ENCODE measurements around the gene MAST4. TPM values are rescaled to one million over a fixed set of nuclear protein-coding genes. Genes with fewer than 3 reads are reported as not detected.

MAST4 gene
- total and polyA plus RNA-seq, 2 of the 4 experiments (the other 2 are of a cell fraction): 4.8 to 6.8 TPM

GRCh38 chr5:67194166-67194565 is 598.0 kb downstream of the MAST4 start:
- Histone ChIP-seq H3K4me3 (ENCODE audit: insufficient read depth, low read depth, low read length) (no peak overlapping the region), H4K8ac (ENCODE audit: low read depth in 2 of 2, low read length in 2 of 2) (no peak overlapping the region), H3K4me1 (ENCODE audit: control insufficient read depth, insufficient read depth, low read length) (no peaks in the 10 kb centered on the region), H4K91ac (ENCODE audit: insufficient read depth, low read depth, low read length) (no peak overlapping the region), H3K9me1 (ENCODE audit: insufficient read depth, low read length) (no peaks in the 10 kb centered on the region; the same call in 1 of the 2 replicates), H2BK5ac (ENCODE audit: low read depth, low read length, poor library complexity, severe bottlenecking) (no peak overlapping the region), H3K9me3 (ENCODE audit: control insufficient read depth, insufficient read depth, low read length) (0 out of 2 replicates have a peak, but pooled peaks cover 2% of the 10 kb centered on the region), H2AK5ac (ENCODE audit: low read depth, low read length) (no peak overlapping the region), H2BK120ac (ENCODE audit: low read depth, low read length) (no peak overlapping the region), H3K36me3 (ENCODE audit: control insufficient read depth, insufficient read depth, low read length) (no peaks in the 10 kb centered on the region), H3K27ac (ENCODE audit: insufficient read depth, low read length) (no peak overlapping the region), H3K14ac (replicated peaks; ENCODE audit: low read depth, low read length) (no peak overlapping the region), H3K9ac (ENCODE audit: low read depth, low read length) (no peak overlapping the region), H3K56ac (ENCODE audit: extremely low read depth, insufficient read depth, low read length) (no peak overlapping the region), H4K20me1 (ENCODE audit: insufficient read depth, low read length) (no peaks in the 10 kb centered on the region), H3K4ac (ENCODE audit: low read depth, low read length) (no peak overlapping the region), H2BK20ac (ENCODE audit: low read depth, low read length) (no peak overlapping the region), H2BK15ac (ENCODE audit: low read depth, low read length) (no peak overlapping the region), H3K4me2 (ENCODE audit: low read depth, low read length) (no peak overlapping the region), H3K79me1 (ENCODE audit: low read depth in 1 of 2, low read length in 2 of 2) (no peaks in the 10 kb centered on the region), H4K5ac (ENCODE audit: low read depth, low read length) (no peak overlapping the region), H3K18ac (ENCODE audit: low read depth, low read length) (no peak overlapping the region), H3K23ac (ENCODE audit: low read depth, low read length) (no peak overlapping the region), H2AFZ (replicated peaks; ENCODE audit: low read length, poor library complexity) (no peak overlapping the region), H3K27me3 (ENCODE audit: control insufficient read depth, insufficient read depth, low read length) (0 out of 2 replicates have a peak, but pooled peaks cover 2% of the 10 kb centered on the region), H2AK9ac (replicated peaks; ENCODE audit: low read depth, low read length, poor library complexity) (no peak overlapping the region)
- dilution Hi-C loops (cut with HindIII; ENCODE audit: low sequenced_read_pairs, unreplicated experiment): no loop called here
- POLR2A ChIA-PET (ENCODE audit: unreplicated experiment): no interaction called here
- no TSS peak for BruUV-seq (replicated peaks)
- TF ChIP-seq CEBPB (IDR thresholded peaks at IDR 0.05; ENCODE audit: low read depth, low read length) (no peak), RAD21 (IDR thresholded peaks at IDR 0.05; ENCODE audit: low read length) (no peak), RCOR1 (IDR thresholded peaks at IDR 0.05; ENCODE audit: insufficient replicate concordance, low read length) (no peak), FOS (IDR thresholded peaks at IDR 0.05; ENCODE audit: low read depth, low read length) (no peak), USF2 (IDR thresholded peaks at IDR 0.05; ENCODE audit: low read depth, low read length) (no peak), MAFK (IDR thresholded peaks at IDR 0.05; ENCODE audit: low read depth, low read length) (no peak), SMC3 (IDR thresholded peaks at IDR 0.05; ENCODE audit: low read depth, low read length) (no peak), ELK1 (IDR thresholded peaks at IDR 0.05; ENCODE audit: borderline replicate concordance, low read depth, low read length) (no peak), CTCF (conservative IDR thresholded peaks at IDR 0.05; ENCODE audit: low read depth, low read length) (no peak), NFE2L2 (IDR thresholded peaks at IDR 0.05; ENCODE audit: low read depth, low read length) (no peak), BHLHE40 (IDR thresholded peaks at IDR 0.05; ENCODE audit: low read depth, low read length) (no peak), MAZ (IDR thresholded peaks at IDR 0.05; ENCODE audit: borderline replicate concordance, low read depth, low read length) (no peak), POLR2A (IDR thresholded peaks at IDR 0.05; ENCODE audit: low read depth, low read length) (no peak), CHD1 (IDR thresholded peaks at IDR 0.05; ENCODE audit: low read depth, low read length) (no peak), RFX5 (IDR thresholded peaks at IDR 0.05; ENCODE audit: low read depth, low read length) (no peak), MXI1 (IDR thresholded peaks at IDR 0.05; ENCODE audit: borderline replicate concordance, low read depth, low read length) (no peak)
- ATAC-seq (ENCODE audit: low read depth) (no peak), DNase-seq (no peak)
- intact Hi-C loops (cut with micrococcal nuclease): no loop called here
- in situ Hi-C loops (cut with MboI; ENCODE audit: low sequenced_read_pairs): no loop called here
- CTCF ChIA-PET: no interaction called here
- no CpG with 5 or more reads among the region's 3 CpGs for WGBS, 2 experiments (ENCODE audit: extremely low coverage in 2 of 2, insufficient read length in 1 of 2)

Data from IMR-90 (cell line).